Thymus (tissue), 2 donors: Measurements from ENCODE around the gene CNIH3. TPM values are rescaled to one million over a fixed set of nuclear protein-coding genes. Genes with fewer than 3 reads are reported as not detected.

Experiments used
- polyA plus RNA-seq: library from polyadenylated mRNA; stranded (reverse); fragments of 200-250 nt; gene quantifications from one replicate; pipeline ENCODE4 v1.2.3, GENCODE V29; 2013
- total RNA-seq: library from RNA; stranded (reverse); fragments of 120-200 nt; gene quantifications from one replicate; pipeline ENCODE4 v1.2.4, GENCODE V29; 2013
- donor health status: healthy.

Gene CNIH3
- total and polyA plus RNA-seq, 2 donors = 2.2 to 2.3 TPM

Other genes with a start within 250 kb of the CNIH3 start
- gene WDR26, start 181.5 kb upstream of the CNIH3 start, total RNA-seq = 25.6 TPM
- 62.3 TPM for gene WDR26, start 181.5 kb upstream of the CNIH3 start, polyA plus RNA-seq